NCI-H1092 treated with DMSO at 0.1 percent for 48 hours (cell line): ENCODE results near the gene SMOC2.

ENCODE experiments used
- DNase-seq: peaks from one replicate; lab custom pipeline; 2025; lab: John Stamatoyannopoulos, UW

SMOC2 gene

GRCh38 chr6:168627506-168628175, 186.7 kb downstream of the SMOC2 start:
- DNase-seq = no peak

- no peak for DNase-seq
Measured at GRCh38 chr6:168628176-168628553, 187.2 kb downstream of the SMOC2 start.

GRCh38 chr6:168628732-168629245, 187.8 kb downstream of the SMOC2 start:
- DNase-seq = no peak

DNA sequence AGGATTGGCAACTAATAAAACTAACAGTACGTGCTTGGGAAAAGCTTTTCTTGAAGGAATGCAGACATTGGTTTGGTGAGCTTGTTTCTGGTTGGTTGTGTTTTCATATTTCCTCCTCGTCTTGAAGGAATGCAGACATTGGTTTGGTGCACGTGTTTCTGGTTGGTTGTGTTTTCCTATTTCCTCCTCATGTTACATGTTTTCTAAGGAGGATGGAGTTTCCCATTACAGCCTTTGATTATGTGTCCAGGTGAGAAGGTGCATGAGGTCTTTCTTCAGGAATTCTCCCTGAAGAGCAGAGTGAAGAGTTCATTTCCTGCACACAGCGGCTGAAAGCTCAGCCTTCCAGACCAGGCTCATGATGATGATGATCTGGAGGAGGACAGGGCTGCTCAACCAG, 190.6 kb downstream of the SMOC2 start:
- DNase-seq = no peak

- DNase-seq = peak; percentile 86
Measured at GRCh38 chr6:168632694-168633093, 191.7 kb downstream of the SMOC2 start.

- DNase-seq = no peak
Measured at GRCh38 chr6:168634541-168635328, 193.8 kb downstream of the SMOC2 start.

DNA sequence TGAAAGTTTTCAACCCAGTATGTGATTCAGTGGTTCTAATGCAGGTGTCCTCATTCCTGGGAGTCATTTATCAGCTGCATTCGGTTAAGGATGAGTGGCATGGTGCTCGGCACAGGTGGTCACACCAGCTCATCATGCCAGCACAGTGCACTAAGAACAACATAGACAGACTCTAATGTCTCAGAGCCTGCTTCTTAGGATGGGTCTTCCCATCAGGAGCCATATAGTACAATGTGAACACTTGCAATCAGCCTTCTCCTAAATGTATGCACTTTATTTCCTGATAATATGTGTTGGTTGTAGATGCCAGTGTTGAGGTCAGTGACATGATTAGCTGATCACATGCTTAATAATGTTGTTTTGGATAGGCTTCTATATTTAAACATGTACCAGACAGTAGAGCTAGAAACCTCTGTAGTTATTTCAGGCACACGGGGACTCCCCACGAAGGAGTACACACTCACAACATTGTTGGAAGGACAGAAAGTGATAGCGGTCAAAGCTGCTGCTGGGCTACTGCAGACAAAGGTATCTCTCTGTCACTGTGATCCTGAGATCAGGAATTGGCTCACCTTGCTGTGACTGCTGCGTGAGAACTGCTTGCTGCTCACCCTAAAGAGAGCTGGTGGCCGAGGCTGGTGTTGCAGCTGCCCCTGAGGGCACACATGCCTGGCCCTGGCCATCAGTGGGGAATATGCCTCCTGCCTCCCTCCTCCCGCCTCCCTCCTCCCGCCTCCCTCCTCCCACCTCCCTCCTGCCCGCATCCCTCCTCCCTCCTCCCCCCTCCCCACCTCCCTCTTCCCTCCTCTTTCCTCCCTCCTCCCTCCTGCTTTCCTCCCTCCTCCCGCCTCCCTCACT, 195.4 kb downstream of the SMOC2 start:
- DNase-seq = no peak

DNA sequence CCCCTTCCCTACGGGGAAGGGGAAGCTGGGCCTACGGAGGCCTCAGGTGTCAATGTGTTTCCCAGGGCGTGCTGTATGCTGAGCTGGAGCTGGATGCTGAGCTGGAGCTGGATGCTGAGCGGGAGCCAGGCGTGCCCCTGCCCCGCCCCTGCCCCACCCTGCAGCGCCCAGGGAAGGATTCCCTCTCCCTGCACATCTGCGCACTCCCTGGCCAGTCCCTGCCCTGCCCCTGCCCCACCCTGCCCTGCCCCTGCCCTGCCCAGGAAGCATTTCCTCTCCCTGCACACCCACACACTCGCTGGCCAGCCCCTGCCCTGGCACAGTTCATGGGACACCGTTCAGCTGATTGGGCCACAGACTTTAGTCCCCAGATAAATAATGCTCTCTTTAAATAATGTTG, 196.8 kb downstream of the SMOC2 start:
- no peak for DNase-seq

DNA sequence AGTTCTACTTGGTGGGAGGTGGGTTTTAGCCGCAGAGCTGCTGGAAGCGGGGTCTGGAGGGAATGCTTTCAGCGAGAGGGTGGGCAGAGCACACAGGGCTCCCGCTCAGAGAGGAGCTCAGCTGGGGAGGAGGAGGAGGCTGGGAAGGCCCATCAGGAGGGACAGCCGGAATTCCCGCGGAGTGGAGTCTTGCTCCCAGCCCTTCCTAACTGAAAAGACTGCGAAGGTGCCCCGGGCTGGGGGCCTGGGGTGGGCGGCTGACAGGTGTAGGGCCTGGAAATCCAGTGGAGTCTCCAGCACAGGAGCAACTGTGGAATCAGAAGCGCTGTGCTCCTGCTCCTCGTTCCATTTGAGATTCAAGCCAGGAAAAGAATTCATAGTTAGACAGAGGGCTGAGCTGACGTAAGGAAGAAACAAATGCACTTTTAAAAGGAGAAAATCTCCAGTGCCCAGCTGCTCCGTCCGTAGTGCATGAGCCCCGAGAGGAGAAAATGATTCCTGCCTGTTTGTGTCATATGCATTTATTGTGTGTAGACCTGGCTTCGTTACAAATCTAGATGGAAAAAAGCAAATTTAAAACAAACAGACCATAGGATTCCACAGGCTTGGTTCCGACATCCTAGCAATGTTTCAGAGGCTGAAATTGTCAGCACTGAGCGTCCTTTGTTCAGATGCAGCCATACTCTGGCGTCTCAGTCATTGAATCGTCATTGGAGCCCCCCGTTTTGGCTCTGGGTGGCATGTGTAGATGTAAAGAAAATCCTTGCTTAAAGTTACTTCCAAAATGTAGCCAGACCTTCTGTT, 197.7 kb downstream of the SMOC2 start:
- no peak for DNase-seq

DNA sequence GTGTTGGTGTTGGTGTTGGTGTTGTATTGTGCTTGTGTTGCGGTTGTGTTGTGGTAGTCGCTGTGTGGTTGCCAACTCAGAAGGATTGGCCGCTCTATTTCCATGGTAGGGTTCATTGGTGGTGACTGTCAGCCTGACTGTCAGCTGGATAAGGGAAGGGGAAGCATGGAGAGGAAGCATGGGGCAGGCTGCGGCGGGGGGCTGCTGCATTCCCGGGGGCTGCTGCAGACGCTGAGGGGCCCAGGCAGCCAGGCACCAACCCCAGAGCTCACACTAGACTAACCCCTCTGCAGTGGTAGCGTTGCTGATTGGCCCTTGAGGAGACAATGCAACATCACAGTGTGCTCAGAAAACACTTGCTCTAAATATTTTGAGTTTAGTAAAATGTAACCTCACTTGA, 199.2 kb downstream of the SMOC2 start:
- DNase-seq = no peak

- DNase-seq = no peak
Measured at GRCh38 chr6:168640768-168641167, 199.8 kb downstream of the SMOC2 start.

DNA sequence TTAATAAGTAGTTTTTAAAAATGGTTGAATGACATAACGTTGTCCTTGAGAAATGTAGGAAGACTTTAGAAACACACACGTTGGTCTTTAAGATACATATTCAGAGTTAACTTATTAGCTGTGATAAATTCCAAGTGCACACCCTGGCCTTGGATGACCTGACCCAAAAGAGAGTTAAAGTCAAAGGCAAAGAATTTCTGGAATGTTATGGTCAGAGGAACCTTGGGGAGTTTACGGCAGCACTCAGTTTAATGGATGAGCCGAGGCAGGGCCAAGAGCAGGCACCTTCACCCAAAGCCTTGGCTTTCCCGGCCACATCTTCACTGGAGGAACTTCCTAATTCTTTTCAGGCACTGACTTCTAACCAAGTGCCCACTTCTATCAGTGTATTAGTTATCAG, 200.5 kb downstream of the SMOC2 start:
- no peak for DNase-seq

GRCh38 chr6:168643401-168643800, 202.4 kb downstream of the SMOC2 start:
- DNase-seq = no peak

DNA sequence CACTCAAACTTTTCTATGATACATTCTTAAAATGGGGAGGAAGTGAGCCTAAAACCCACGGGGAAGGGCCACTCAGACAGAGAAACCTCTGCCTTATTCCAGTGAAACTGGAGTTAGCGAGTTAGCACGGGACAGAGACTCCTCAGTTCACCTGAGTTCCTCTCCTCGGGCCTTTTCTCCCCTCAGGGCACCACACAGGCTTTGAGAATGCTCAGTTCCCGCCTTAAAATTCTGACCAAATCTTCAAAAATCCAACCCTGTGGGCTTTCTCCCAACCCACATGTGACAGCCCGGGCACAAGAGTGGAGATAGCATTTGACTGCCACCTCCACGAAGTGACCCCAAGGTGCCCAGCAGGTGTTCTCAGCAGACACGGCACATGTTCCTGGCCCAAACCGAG, 204.3 kb downstream of the SMOC2 start:
- no peak for DNase-seq

- DNase-seq = no peak
Measured at GRCh38 chr6:168647271-168647670, 206.3 kb downstream of the SMOC2 start.

DNA sequence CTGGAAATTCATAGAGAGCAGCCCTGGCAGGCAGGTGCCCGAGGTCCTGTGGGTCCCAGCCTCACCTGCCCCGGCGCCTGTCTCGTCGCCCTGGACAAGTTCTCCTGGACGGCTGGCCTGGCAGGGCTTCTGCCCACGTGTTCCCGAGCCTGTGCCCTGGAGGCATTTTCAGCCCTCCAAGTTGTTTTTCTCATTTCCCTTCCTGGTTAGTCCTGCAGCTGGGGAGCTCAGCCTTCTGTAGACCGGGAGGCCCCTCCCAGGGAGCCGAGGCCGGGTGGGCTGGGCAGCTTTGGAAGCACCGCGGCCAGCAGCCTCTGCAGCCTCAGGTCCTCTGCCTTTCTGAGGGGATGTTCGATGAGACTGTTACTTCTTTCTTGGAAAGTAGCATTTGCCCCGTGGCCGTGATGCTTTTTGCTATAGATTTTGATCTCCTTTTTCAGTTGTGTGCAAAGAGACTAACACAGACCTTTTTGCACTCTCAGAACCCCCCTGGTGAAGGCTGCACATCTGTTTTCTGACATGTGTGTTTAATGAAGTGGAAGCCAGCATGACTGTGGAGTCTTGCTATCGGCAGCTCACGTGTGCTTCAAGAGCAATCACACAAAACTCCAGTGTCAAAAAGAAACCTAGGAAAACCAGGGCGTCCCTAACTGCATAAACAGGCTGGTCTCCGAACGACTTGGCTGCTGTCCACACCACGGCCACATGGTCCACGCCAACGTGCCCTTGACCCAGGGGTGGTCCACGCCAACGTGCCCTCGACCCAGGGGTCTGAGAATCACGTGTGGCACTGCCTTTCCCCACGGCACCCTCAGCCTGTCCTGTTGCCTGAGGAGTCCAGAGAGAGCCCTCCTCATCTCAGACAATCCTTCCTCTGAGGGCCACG, 207.5 kb downstream of the SMOC2 start:
- no peak for DNase-seq

DNA sequence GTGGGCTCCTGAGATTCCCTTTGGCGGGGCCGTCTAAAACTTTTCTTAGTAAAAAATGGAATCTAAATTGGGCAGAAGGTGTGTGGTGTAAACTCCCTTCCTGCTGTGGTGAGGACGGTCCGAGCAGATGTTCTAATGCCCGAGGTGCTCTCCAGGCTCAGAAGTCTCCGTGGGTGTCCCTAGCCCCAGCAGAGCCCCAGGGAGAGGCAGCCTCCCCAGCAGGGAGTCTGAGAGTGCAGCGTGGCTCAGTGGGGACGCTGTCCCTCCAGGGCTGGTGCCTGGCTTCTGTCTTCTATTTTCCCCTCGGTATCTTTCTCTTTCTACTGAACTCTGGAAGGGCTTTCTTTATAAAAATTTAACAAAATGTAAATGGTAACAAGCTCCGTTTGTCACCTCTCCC, 208.2 kb downstream of the SMOC2 start:
- DNase-seq = no peak

DNA sequence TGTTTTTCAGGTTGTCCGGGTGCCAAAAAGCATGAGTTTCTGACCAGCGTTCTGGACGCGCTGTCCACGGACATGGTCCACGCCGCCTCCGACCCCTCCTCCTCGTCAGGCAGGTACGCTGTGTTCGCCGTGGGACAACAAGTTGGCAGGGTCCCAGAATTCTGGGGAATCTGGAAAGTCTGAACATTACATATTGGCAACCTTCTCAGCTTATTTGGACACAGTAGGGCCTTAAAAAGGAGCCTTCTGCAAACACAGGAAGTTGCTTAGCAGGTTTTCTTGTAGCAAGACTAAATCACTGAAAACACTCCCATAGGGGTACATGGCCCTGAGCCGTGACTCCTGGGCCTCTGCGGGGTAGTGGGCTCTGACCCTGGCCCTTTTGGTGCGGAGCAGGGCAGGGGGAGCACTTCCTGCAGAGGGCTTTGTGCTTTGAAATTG, 209.7 kb downstream of the SMOC2 start:
- no peak for DNase-seq

- no peak for DNase-seq
Measured at GRCh38 chr6:168655462-168656152, 214.6 kb downstream of the SMOC2 start.

GRCh38 chr6:168658059-168658458, 217.1 kb downstream of the SMOC2 start:
- DNase-seq = no peak
